ENCODE measurements around the gene RELCH.

- TF ChIP-seq CTCF (IDR thresholded peaks at IDR 0.05) (no peak), POLR2AphosphoS5 (IDR thresholded peaks at IDR 0.05; ENCODE audit: low read depth, low read length) (no peak), TCF7L2 (IDR thresholded peaks at IDR 0.05; ENCODE audit: low read depth, low read length) (no peak)
Observed at GRCh38 chr18:62357079-62357719, 170.1 kb downstream of the RELCH start.

All from Panc1 (cell line).